K562 (cell line): ENCODE data around the gene PTRHD1. TPM values are rescaled to one million over a fixed set of nuclear protein-coding genes. Genes with fewer than 3 reads are reported as not detected.

ENCODE experiments used
- BRD9 ChIP-seq: fragments of 450-650 bp; IDR thresholded peaks from 2 replicates; pipeline ENCODE4 v1.6.1; 2018; ENCODE audit warnings: low read depth; ENCODE audit not compliant: partially characterized antibody
- EP300 ChIP-seq: IDR thresholded peaks from 2 replicates; pipeline ENCODE4 v1.6.1; 2012; ENCODE audit warnings: low read length, improper control_type of control experiment
- FOXP1 ChIP-seq: sonication (generic); formaldehyde crosslinking; IDR thresholded peaks from 2 replicates; pipeline ENCODE4 v1.8.0; 2022; ENCODE audit warnings: mild to moderate bottlenecking, missing genetic modification reagents
- GATAD2B ChIP-seq: fragments of 450-650 bp; IDR thresholded peaks from 2 replicates; pipeline ENCODE4 v1.6.1; 2017; ENCODE audit warnings: mild to moderate bottlenecking, borderline replicate concordance
- MTA2 ChIP-seq: fragments of 450-650 bp; IDR thresholded peaks from 2 replicates; pipeline ENCODE4 v1.6.1; 2016; ENCODE audit warnings: low read depth
- MYBL2 ChIP-seq, 2 experiments: fragments of 450-650 bp in 1 of 2; sonication (generic) in 1 of 2; formaldehyde crosslinking in 1 of 2; IDR thresholded peaks; 2 replicates each; pipeline versions ENCODE4 v1.6.1 to v1.8.1; 2017 to 2022; ENCODE audit warnings: borderline replicate concordance in 1 of 2, inconsistent platforms in 1 of 2, low read depth in 1 of 2, mild to moderate bottlenecking in 1 of 2, missing genetic modification reagents in 1 of 2, moderate library complexity in 1 of 2
- NCOR1 ChIP-seq: fragments of 450-650 bp; IDR thresholded peaks from 2 replicates; pipeline ENCODE4 v1.6.1; 2016; ENCODE audit warnings: mild to moderate bottlenecking, moderate library complexity
- NFRKB ChIP-seq: fragments of 450-650 bp; IDR thresholded peaks from 2 replicates; pipeline ENCODE4 v1.6.1; 2016; ENCODE audit warnings: low read depth
- PTBP1 ChIP-seq: fragments of 200-400 bp; formaldehyde crosslinking; IDR thresholded peaks from 2 replicates; pipeline ENCODE4 v1.6.1; 2017; ENCODE audit warnings: low read depth, low read length
- PTRF ChIP-seq: fragments of 450-650 bp; IDR thresholded peaks from 2 replicates; pipeline ENCODE4 v1.6.1; 2016; ENCODE audit warnings: mild to moderate bottlenecking, missing genetic modification characterization, missing compliant biosample characterization
- RBM34 ChIP-seq: fragments of 200-400 bp; formaldehyde crosslinking; IDR thresholded peaks from 2 replicates; pipeline ENCODE4 v1.6.1; 2018; ENCODE audit warnings: low read length, borderline replicate concordance; ENCODE audit not compliant: insufficient read depth
- SAFB ChIP-seq: fragments of 200-400 bp; formaldehyde crosslinking; IDR thresholded peaks from 2 replicates; pipeline ENCODE4 v1.6.1; 2017; ENCODE audit warnings: low read depth, low read length, borderline replicate concordance
- SP2 ChIP-seq: IDR thresholded peaks from 2 replicates; pipeline ENCODE4 v1.6.1; 2011; ENCODE audit warnings: mild to moderate bottlenecking, low read depth, low read length, moderate library complexity; ENCODE audit not compliant: poor library complexity, severe bottlenecking; ENCODE audit errors: extremely low read depth
- TBL1XR1 ChIP-seq, 2 experiments: IDR thresholded peaks; 2 replicates each; pipeline ENCODE4 v1.6.1; 2012; ENCODE audit warnings: improper control_type of control experiment in 2 of 2, low read length in 2 of 2, mild to moderate bottlenecking in 1 of 2
- ZFP91 ChIP-seq: sonication (generic); formaldehyde crosslinking; IDR thresholded peaks from 2 replicates; pipeline ENCODE4 v1.8.0; 2022; ENCODE audit warnings: mild to moderate bottlenecking, missing genetic modification reagents
- ZNF184 ChIP-seq: sonication (generic); formaldehyde crosslinking; IDR thresholded peaks from 2 replicates; pipeline ENCODE4 v1.5.0; 2020; ENCODE audit warnings: missing genetic modification reagents
- ZNF224 ChIP-seq: sonication (generic); formaldehyde crosslinking; IDR thresholded peaks from 2 replicates; pipeline ENCODE4 v1.8.0; 2022; ENCODE audit warnings: mild to moderate bottlenecking, missing genetic modification reagents
- ZNF347 ChIP-seq: fragments of 450-650 bp; formaldehyde crosslinking; IDR thresholded peaks from 2 replicates; pipeline ENCODE4 v1.4.0; 2020; ENCODE audit warnings: low read depth, mild to moderate bottlenecking, moderate library complexity
- polyA plus RNA-seq, 8 experiments: library from polyadenylated mRNA; depleted of rRNA in 4 of 8; stranded (reverse) in 5 of 8; unstranded in 3 of 8; fragments of >200 nt; fragmentation: Nextera tagmentation in 2 of 8; fragmentation: Illumina TruSeq in 1 of 8; extraction: Ambion mirVana in 2 of 8; extraction: Trizol in 1 of 8; gene quantifications; 2 replicates each; pipeline versions ENCODE4 v1.2.1 to v1.2.3, GENCODE V29; 2011 to 2014; ENCODE audit warnings: inconsistent platforms in 1 of 8, missing spikeins in 1 of 8
- total RNA-seq, 7 experiments: library from RNA; depleted of rRNA in 6 of 7; stranded (reverse); fragments of >200 nt in 6 of 7; fragmentation: Illumina TruSeq in 2 of 7; extraction: Trizol in 2 of 7; gene quantifications; 2 replicates each; pipeline versions ENCODE4 v1.2.1 to v1.2.3, GENCODE V29; 2011 to 2021; ENCODE audit warnings: low replicate concordance in 1 of 7
- TF ChIP-seq, protein P1 (sequence below): sonication (generic); formaldehyde crosslinking; IDR thresholded peaks from 2 replicates; pipeline ENCODE4 v1.8.0; 2022; ENCODE audit warnings: mild to moderate bottlenecking, missing genetic modification reagents

Gene PTRHD1
- total and polyA plus RNA-seq, 9 of the 15 experiments (the other 6 are each of a cell fraction or from before 2014, with no cell fraction given): 15.8 to 83.2 (median 46.6) TPM

DNA sequence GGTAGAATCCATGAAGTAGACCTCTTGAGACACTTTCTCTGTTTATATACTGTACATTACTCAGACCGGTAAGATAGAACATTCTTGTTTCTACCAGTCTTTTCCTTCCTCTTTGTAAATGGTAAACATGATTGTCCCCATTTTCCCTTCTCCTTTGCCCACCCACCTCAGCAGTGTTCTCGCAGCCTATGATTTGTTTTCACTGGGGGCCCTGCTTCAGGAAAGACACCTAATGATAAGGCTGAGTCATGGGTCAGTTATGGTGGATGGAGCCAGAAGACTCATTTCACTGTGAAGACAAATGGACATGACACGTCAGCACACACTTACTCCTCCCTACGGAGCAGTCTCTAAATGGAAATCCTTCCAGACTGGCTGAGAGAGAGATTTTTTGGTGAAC is 23.7 kb upstream of the PTRHD1 start (continued):
- TF ChIP-seq, protein P1, sequence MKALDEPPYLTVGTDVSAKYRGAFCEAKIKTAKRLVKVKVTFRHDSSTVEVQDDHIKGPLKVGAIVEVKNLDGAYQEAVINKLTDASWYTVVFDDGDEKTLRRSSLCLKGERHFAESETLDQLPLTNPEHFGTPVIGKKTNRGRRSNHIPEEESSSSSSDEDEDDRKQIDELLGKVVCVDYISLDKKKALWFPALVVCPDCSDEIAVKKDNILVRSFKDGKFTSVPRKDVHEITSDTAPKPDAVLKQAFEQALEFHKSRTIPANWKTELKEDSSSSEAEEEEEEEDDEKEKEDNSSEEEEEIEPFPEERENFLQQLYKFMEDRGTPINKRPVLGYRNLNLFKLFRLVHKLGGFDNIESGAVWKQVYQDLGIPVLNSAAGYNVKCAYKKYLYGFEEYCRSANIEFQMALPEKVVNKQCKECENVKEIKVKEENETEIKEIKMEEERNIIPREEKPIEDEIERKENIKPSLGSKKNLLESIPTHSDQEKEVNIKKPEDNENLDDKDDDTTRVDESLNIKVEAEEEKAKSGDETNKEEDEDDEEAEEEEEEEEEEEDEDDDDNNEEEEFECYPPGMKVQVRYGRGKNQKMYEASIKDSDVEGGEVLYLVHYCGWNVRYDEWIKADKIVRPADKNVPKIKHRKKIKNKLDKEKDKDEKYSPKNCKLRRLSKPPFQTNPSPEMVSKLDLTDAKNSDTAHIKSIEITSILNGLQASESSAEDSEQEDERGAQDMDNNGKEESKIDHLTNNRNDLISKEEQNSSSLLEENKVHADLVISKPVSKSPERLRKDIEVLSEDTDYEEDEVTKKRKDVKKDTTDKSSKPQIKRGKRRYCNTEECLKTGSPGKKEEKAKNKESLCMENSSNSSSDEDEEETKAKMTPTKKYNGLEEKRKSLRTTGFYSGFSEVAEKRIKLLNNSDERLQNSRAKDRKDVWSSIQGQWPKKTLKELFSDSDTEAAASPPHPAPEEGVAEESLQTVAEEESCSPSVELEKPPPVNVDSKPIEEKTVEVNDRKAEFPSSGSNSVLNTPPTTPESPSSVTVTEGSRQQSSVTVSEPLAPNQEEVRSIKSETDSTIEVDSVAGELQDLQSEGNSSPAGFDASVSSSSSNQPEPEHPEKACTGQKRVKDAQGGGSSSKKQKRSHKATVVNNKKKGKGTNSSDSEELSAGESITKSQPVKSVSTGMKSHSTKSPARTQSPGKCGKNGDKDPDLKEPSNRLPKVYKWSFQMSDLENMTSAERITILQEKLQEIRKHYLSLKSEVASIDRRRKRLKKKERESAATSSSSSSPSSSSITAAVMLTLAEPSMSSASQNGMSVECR (CRISPR knock-in tag): no peak
- TF ChIP-seq ZFP91 (CRISPR knock-in tag) (no peak), ZNF184 (CRISPR knock-in tag) (no peak), RBM34 (no peak), MYBL2 (IDR thresholded peaks at IDR 0.05; ENCODE audit: low read depth) (no peak), MYBL2 (CRISPR knock-in tag; IDR thresholded peaks at IDR 0.05; ENCODE audit: borderline replicate concordance) (no peak), FOXP1 (no peak), MTA2 (no peak), EP300 (0 out of 2 replicates have a peak, but pooled peaks have one; percentile 29), PTRF (tag) (no peak), GATAD2B (no peak), ZNF224 (CRISPR knock-in tag) (no peak), TBL1XR1 (IDR thresholded peaks at IDR 0.05; ENCODE audit: low read length in 2 of 2) (no peak), SAFB (no peak), PTBP1 (no peak), NCOR1 (0 out of 2 replicates have a peak, but pooled peaks have one; percentile 7), BRD9 (no peak), ZNF347 (CRISPR knock-in tag) (no peak), SP2 (no peak), NFRKB (peak; percentile 63; the same call in 1 of the 2 replicates)
